IPS-18a (cell line): ENCODE results near the gene MADD.

Source experiments
- H3K27ac ChIP-seq: one replicate; pipeline ENCODE4 v1.5.1; 2013; ENCODE audit warnings: low read length
- H3K27me3 ChIP-seq: one replicate; pipeline ENCODE4 v1.6.1; 2013; ENCODE audit warnings: mild to moderate bottlenecking, low read length; ENCODE audit not compliant: control insufficient read depth, insufficient read depth
- H3K36me3 ChIP-seq: one replicate; pipeline ENCODE4 v1.6.1; 2013; ENCODE audit warnings: low read depth, low read length; ENCODE audit not compliant: control insufficient read depth
- H3K4me1 ChIP-seq: one replicate; pipeline ENCODE4 v1.6.1; 2013; ENCODE audit warnings: low read depth, low read length; ENCODE audit not compliant: control insufficient read depth
- H3K4me3 ChIP-seq: one replicate; pipeline ENCODE4 v1.5.1; 2013; ENCODE audit warnings: low read length
- H3K9ac ChIP-seq: one replicate; pipeline ENCODE4 v1.6.1; 2013; ENCODE audit warnings: mild to moderate bottlenecking, low read length, moderate library complexity
- H3K9me3 ChIP-seq: one replicate; pipeline ENCODE4 v1.6.1; 2013; ENCODE audit warnings: low read depth, low read length; ENCODE audit not compliant: control insufficient read depth

Gene MADD

GRCh38 chr11:47269829-47270305 is at the start of gene MADD:
Gene MADD (plus strand): TSS chr11:47270133.
- Histone ChIP-seq H3K27me3 (no peaks in the 10 kb centered on the region), H3K27ac (no peak within 1 kb of the TSS), H3K4me1 (peaks cover 26% of the 10 kb centered on the region), H3K4me3 (peak within 1 kb of the TSS; percentile 79), H3K9me3 (no peaks in the 10 kb centered on the region), H3K9ac (peak within 1 kb of the TSS; percentile 56), H3K36me3 (peaks cover 10% of the 10 kb centered on the region)

GRCh38 chr11:47220401-47220821 is 49.5 kb upstream of the MADD start:
- Histone ChIP-seq H3K9ac (no peak overlapping the region), H3K27ac (no peak overlapping the region), H3K27me3 (no peaks in the 10 kb centered on the region), H3K36me3 (peaks cover 6% of the 10 kb centered on the region), H3K4me1 (peaks cover 10% of the 10 kb centered on the region), H3K9me3 (no peaks in the 10 kb centered on the region), H3K4me3 (no peak overlapping the region)

- H3K27ac ChIP-seq, result no peak overlapping the region
- H3K4me1 ChIP-seq, result no peaks in the 10 kb centered on the region
- peaks cover 11% of the 10 kb centered on the region for H3K36me3 ChIP-seq
- H3K9ac ChIP-seq, result no peak overlapping the region
- no peak overlapping the region for H3K4me3 ChIP-seq
- no peaks in the 10 kb centered on the region for H3K27me3 ChIP-seq
- no peaks in the 10 kb centered on the region for H3K9me3 ChIP-seq
These were observed 47.2 kb upstream of the MADD start for GRCh38 chr11:47222696-47223095.

GRCh38 chr11:47225552-47226400 is 44.2 kb upstream of the MADD start:
- H3K9me3 ChIP-seq, result no peaks in the 10 kb centered on the region
- H3K27ac ChIP-seq, result no peak overlapping the region
- no peaks in the 10 kb centered on the region for H3K27me3 ChIP-seq
- no peaks in the 10 kb centered on the region for H3K4me1 ChIP-seq
- H3K36me3 ChIP-seq, result peaks cover 14% of the 10 kb centered on the region
- H3K9ac ChIP-seq, result no peak overlapping the region
- no peak overlapping the region for H3K4me3 ChIP-seq

DNA sequence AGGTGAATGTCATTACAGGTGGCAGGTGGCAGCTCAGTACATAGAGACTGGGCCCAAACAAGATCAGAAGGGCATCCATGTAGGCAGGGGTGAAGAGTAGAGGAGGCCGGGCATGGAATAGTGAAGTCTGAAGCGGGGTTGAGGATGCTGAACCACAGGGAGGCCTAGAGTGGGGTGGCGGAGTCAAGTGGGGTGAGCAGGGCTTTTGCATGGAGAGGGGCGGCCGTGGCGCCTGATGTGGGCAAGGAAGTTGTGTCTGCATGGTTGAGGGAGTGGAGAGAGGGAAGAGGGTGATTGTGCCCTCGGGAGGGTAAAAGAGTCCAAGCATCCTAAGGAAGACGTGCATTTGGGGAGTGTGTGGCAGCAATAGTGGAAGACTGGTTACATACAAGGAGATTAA is 40.8 kb upstream of the MADD start:
- Histone ChIP-seq H3K27me3 (no peaks in the 10 kb centered on the region), H3K9ac (no peak overlapping the region), H3K9me3 (no peaks in the 10 kb centered on the region), H3K36me3 (peaks cover 8% of the 10 kb centered on the region), H3K27ac (no peak overlapping the region), H3K4me1 (no peaks in the 10 kb centered on the region), H3K4me3 (no peak overlapping the region)

GRCh38 chr11:47233051-47233450 is 36.9 kb upstream of the MADD start:
- Histone ChIP-seq H3K4me3 (no peak overlapping the region), H3K27ac (no peak overlapping the region), H3K36me3 (peaks cover 14% of the 10 kb centered on the region), H3K9ac (no peak overlapping the region), H3K4me1 (no peaks in the 10 kb centered on the region), H3K27me3 (no peaks in the 10 kb centered on the region), H3K9me3 (no peaks in the 10 kb centered on the region)

- no peaks in the 10 kb centered on the region for H3K9me3 ChIP-seq
- H3K27me3 ChIP-seq, result no peaks in the 10 kb centered on the region
- no peaks in the 10 kb centered on the region for H3K4me1 ChIP-seq
- no peak overlapping the region for H3K9ac ChIP-seq
- H3K4me3 ChIP-seq, result no peak overlapping the region
- no peak overlapping the region for H3K27ac ChIP-seq
- H3K36me3 ChIP-seq, result peaks cover 19% of the 10 kb centered on the region
These were observed 35.8 kb upstream of the MADD start for GRCh38 chr11:47233989-47234668.

GRCh38 chr11:47234669-47235100 is 35.2 kb upstream of the MADD start:
- H3K27me3 ChIP-seq, result no peaks in the 10 kb centered on the region
- H3K9ac ChIP-seq, result no peak overlapping the region
- H3K9me3 ChIP-seq, result no peaks in the 10 kb centered on the region
- peaks cover 24% of the 10 kb centered on the region for H3K36me3 ChIP-seq
- H3K4me1 ChIP-seq, result no peaks in the 10 kb centered on the region
- no peak overlapping the region for H3K27ac ChIP-seq
- no peak overlapping the region for H3K4me3 ChIP-seq

DNA sequence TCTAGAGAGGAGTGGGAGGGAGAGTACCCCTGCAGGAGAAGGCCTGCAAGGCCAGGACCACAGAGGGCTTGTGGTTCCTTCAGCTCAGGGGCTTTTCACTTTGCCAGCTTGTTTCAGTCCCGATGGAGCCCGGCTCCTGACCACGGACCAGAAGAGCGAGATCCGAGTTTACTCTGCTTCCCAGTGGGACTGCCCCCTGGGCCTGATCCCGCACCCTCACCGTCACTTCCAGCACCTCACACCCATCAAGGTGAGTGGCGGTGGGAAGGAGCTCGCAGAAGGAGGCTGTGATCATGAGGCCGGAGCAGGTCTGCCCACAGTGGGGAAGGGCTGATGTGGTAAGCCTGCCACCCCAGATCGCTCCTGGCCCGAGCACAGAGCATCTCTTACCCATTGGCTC is 34.8 kb upstream of the MADD start:
- H3K9ac ChIP-seq, result no peak overlapping the region
- no peaks in the 10 kb centered on the region for H3K27me3 ChIP-seq
- no peaks in the 10 kb centered on the region for H3K4me1 ChIP-seq
- no peaks in the 10 kb centered on the region for H3K9me3 ChIP-seq
- no peak overlapping the region for H3K4me3 ChIP-seq
- peaks cover 29% of the 10 kb centered on the region for H3K36me3 ChIP-seq
- no peak overlapping the region for H3K27ac ChIP-seq

- no peaks in the 10 kb centered on the region for H3K4me1 ChIP-seq
- no peak overlapping the region for H3K27ac ChIP-seq
- H3K36me3 ChIP-seq, result peaks cover 31% of the 10 kb centered on the region
- H3K9me3 ChIP-seq, result no peaks in the 10 kb centered on the region
- no peaks in the 10 kb centered on the region for H3K27me3 ChIP-seq
- H3K4me3 ChIP-seq, result no peak overlapping the region
- no peak overlapping the region for H3K9ac ChIP-seq
These were observed 33.5 kb upstream of the MADD start for GRCh38 chr11:47236482-47236881.

DNA sequence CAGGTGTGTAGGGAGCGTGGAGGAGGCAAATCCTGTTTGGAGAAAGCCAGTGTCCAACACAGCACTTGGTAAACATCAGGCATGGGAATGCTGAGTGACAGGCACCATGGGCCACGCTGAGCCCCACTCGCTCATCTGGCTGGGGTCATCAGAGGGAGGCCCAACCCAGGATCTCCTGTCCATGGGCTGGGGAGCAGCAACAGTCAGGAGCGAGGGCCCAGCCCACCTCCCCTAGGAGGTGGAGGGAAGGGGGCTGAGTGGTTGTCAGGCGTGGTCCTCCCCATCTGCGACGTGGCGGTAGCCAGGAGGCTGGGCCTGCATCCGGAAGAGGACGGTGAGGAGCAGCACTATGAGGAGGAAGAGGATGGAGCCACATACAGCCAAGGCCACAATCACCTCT is 30.1 kb upstream of the MADD start:
- Histone ChIP-seq H3K4me3 (no peak overlapping the region), H3K9me3 (no peaks in the 10 kb centered on the region), H3K36me3 (peaks cover 44% of the 10 kb centered on the region), H3K27me3 (no peaks in the 10 kb centered on the region), H3K9ac (no peak overlapping the region), H3K27ac (no peak overlapping the region), H3K4me1 (no peaks in the 10 kb centered on the region)
